ENCODE data around the gene TSC1.

Gene TSC1

GRCh38 chr9:132886334-132886725 is 58.1 kb downstream of the TSC1 start:
- no peak for DNase-seq

GRCh38 chr9:132885720-132886333 is 58.6 kb downstream of the TSC1 start:
- DNase-seq, result no peak

GRCh38 chr9:132883349-132884294 is 60.8 kb downstream of the TSC1 start:
- no peak for DNase-seq

- no peak for DNase-seq
Observed at GRCh38 chr9:132882616-132883015, 61.8 kb downstream of the TSC1 start.

- DNase-seq, result no peak
Observed at GRCh38 chr9:132881826-132882225, 62.6 kb downstream of the TSC1 start.

- no peak for DNase-seq
Observed at GRCh38 chr9:132880324-132880661, 64.1 kb downstream of the TSC1 start.

- DNase-seq, result no peak
Observed at GRCh38 chr9:132879457-132880323, 64.7 kb downstream of the TSC1 start.

GRCh38 chr9:132878695-132879456 is 65.5 kb downstream of the TSC1 start, which contains the start of gene SPACA9:
TSS of gene SPACA9 (plus strand) at chr9:132878898. CDS start at chr9:132883948, 5,050 bp downstream.
- peak in 1 of 2 experiments; percentile 22 for DNase-seq

GRCh38 chr9:132877824-132878694 is 66.4 kb downstream of the TSC1 start, which contains the start of gene AK8:
TSS of gene AK8 (minus strand) at chr9:132878284. CDS start at chr9:132878255, 29 bp downstream.
- DNase-seq, result peak; percentile 59 to 77

GRCh38 chr9:132877458-132877823 is 67.0 kb downstream of the TSC1 start:
- no peak for DNase-seq

- DNase-seq, result no peak
Observed at GRCh38 chr9:132876849-132877248, 67.6 kb downstream of the TSC1 start.

- DNase-seq, result no peak
Observed at GRCh38 chr9:132875159-132875558, 69.3 kb downstream of the TSC1 start.

GRCh38 chr9:132873403-132873802 is 71.0 kb downstream of the TSC1 start:
- no peak for DNase-seq

- no peak for DNase-seq
Observed at GRCh38 chr9:132869266-132869665, 75.2 kb downstream of the TSC1 start.

GRCh38 chr9:132866898-132867297 is 77.5 kb downstream of the TSC1 start:
- DNase-seq, result no peak

- DNase-seq, result no peak
Observed at GRCh38 chr9:132864691-132865090, 79.7 kb downstream of the TSC1 start.

GRCh38 chr9:132864277-132864676 is 80.1 kb downstream of the TSC1 start:
- DNase-seq, result no peak

- no peak for DNase-seq
Observed at GRCh38 chr9:132863096-132863495, 81.3 kb downstream of the TSC1 start.

GRCh38 chr9:132862533-132862932 is 81.9 kb downstream of the TSC1 start:
- DNase-seq, result no peak

GRCh38 chr9:132861666-132862065 is 82.8 kb downstream of the TSC1 start:
- DNase-seq, result no peak

- DNase-seq, result no peak
Observed at GRCh38 chr9:132858751-132859150, 85.7 kb downstream of the TSC1 start.
